GM18868 (cell line): ENCODE results near the gene CLTA.
A peak's percentile ranks its signal among the peaks of the same experiment; 100 is the strongest.
"Not testable (repeated sequence)": the region's sequence is repeated elsewhere in the genome, so short reads cannot be mapped to it uniquely, and the experiment has no call there.

ENCODE experiments used
- ATAC-seq: cut with Tn5 transposase; IDR thresholded peaks from one replicate; pipeline ENCODE4 v1.9.1; 2021; ENCODE audit warnings: mild to moderate bottlenecking, moderate library complexity; ENCODE audit not compliant: unreplicated experiment

CLTA gene

DNA sequence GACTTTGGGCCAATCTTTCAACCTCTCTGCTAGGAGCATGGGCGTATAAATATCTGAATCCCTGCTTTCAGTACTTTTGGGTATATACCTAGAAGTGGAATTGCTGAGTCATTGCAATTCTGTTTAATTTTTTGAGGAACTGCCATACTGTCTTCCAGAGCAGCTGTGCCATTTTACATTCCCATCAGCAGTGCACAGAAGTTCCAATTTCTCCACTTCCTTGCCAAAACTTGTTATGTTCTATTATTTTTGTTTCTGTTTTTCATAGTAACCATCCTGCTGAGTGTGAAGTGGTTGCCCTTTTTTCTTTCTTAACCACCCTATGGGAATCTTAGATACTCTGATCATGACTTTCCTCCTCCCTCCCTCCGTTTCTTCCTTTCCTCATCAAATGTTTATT, 32.6 kb upstream of the CLTA start:
- ATAC-seq, result no peak

DNA sequence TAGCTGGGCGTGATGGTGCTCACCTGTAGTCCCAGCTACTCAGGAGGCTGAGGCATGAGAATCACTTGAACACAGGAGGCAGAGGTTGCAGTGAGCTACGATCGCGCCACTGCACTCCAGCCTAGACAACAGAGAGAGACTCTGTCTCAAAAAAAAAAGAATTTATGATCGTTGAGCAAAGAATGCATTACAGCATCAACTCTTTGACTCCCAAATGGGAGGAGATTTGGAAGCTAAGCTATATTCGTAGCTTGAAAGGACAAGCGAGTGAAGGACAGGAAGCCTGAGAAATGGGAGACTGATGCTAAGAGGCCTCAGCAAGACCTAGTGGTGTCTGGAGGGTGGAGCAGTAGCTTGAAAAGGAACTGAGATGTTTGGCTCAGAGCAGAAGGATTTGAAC, 31.8 kb upstream of the CLTA start:
- no peak for ATAC-seq

DNA sequence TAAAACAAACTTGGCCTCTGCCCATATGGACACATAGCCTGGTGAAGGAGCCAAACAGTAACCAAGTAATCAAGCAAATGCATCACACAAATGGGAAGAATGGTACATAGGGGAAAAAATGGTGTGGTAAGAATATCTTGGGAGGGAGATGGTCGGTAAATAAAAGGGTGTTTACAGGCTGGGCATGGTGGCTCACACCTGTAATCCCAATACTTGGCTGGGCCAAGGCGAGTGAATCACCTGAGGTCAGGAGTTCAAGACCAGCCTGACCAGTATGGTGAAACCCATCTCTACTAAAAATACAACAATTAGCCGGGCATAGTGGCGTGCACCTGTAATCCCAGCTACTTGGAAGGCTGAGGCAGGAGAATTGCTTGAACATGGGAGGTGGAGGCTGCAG, 31.2 kb upstream of the CLTA start:
- ATAC-seq, result not testable (repeated sequence)

DNA sequence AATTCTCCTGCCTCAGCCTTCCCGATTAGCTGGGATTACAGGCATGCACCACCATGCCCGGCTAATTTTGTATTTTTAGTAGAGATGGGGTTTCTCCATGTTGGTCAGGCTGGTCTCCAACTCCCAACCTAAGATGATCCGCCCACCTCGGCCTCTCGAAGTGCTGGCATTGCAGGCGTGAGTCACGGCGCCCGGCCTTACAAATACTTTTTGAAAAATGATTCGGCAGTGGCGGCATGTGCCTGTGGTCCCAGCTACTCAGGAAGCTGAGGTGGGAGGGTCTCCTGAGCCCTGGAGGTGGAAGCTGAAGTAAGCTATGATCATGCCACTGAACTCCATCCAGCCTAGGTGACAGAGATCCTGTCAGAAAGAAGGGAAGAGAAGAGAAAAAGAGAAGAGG, 30.6 kb upstream of the CLTA start:
- ATAC-seq, result not testable (repeated sequence)

DNA sequence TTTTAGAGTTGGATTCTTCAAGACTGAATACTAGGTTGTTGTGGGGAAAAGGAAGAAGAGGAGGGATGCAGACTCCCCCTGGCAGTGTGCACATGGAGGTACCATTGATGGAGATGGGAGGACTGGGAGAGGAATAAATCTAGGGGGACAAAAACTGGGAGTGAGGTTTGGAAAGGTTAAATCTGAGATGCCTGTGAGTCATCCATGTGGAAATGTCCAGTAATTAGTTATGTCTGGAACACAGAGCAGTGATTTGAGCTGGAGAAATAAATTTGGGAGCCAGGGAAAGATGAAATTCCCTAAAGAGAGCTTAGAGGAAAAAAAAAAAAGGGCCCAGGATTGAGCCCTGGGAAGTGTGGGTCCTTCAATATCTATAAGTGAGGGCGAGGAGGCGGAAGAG, 29.5 kb upstream of the CLTA start:
- ATAC-seq, result no peak

DNA sequence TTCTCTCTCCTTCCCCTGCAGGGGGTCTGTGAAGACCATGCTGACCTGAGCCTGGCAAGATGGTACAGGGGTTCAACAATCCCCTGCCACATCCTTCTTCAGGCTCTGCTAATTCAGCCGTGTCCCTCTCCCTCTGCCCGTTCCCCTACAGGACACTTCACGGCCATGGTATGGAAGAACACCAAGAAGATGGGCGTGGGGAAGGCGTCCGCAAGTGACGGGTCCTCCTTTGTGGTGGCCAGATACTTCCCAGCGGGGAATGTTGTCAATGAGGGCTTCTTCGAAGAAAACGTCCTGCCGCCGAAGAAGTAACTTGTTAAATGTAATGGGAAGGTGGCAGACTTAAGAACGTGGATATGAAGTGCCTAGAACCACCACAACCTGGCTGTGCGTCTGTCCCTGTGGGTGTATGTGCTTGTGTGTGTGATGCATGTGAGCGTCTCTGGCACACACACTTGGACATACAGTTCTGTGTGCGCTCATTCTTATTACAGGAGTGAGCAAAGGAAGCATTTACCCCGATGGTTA, 28.4 kb upstream of the CLTA start:
- no peak for ATAC-seq

DNA sequence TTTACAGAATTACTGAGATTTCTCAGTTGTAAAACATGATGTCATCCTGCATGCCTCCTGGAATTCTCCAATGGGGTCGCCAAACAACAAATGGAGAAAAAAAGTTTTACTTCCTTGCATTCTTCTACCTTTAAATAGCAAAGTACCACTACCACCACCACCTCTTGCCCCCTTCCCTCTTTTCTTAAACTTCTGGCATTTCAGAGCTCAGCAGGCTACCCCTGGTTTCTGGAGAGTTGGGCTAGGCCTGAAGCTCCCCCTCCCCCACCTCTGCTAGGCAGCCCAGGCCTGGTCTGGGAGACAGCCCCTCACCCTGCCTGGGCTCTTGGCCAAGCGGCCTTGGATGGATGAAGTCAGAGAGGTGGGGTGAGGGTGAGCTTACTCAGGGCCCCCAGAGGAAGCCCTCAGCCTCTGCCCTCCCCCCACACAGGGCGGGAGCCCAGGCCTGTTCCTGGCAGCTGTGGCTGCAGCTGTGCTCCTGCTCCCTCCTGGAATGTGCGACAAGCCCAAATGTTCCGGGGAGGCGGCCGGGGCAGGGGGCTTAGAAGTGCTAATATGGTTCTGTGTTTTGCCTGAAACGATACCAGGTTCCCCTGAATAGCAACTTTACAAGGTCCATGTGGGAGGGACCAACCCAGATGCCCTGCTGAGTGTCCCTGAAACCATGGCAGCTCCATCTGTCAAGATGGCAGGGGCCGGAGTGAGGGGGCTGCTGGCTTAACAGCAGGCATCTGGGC, 27.5 kb upstream of the CLTA start:
- no peak for ATAC-seq

DNA sequence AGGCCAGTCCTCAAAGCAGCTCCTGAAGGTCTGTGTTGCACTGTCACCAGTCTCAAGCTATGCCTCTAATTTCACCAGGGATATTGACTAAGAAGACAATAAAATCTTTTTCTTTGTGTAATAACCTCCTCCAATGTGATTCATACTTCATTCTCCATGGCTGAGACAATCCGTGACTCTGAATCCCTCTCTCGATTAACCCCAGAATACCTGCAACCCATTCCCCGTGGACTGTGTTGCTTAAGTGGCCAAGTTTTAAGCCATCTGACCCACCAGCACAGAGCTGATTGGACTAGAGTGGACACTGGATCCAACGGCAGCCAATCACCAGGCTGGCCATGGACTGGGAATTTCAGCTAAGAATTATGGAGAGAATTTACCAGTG, 26.9 kb upstream of the CLTA start:
- no peak for ATAC-seq

DNA sequence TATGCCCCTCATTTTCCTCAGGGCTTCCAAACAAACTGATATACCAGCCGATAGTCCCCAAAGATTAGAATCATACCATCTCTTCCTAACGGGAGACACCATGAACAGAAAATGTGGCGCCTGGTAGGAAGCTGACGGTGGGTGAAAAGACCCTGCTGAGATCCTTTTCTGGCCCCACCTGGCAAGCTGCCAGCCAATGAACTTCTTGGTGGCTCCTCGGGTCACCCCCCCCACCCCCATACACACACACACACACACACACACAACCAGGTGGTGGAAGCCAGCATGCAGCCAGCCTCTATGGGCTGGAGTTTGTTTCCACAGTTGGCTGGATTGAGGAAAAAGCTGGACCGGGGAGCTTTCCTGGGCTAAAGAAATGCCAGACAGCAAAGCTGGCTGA, 26.3 kb upstream of the CLTA start:
- no peak for ATAC-seq

DNA sequence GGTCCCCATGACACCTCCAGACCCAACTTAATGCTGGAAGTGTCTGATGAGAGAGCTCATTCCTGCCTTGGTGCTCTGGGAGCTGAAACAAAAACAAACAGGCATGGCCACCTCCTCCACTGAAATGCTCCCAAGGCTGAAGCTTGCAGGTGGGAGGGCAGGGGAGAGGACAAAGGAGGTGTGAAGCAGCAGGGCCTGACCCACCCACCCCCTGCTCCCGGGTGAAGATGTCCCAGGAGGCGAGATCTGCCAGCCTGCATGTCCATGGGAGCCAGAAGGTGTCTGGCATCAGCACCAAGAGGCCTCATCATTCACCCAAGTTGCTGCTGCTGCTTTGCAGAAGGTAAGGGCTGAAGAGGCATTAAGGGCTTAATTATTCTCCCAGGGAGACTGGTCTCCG, 25.7 kb upstream of the CLTA start:
- ATAC-seq, result no peak

DNA sequence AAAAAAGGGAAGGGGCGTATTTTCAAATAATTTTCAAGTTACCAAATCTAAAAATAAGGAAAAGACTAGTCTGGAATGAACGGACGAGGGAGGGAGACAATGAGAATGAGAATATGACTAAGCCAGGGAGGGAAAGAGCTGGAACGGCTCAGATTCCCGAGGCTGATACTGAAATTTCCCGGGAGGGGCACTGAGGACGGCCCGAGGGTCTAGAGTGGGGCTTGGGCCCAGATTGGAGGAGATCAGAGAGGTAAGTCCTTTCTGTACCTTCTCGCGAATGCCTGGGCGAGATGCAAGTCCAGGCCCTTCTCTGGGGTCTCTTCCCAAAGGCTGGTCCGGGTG, 24.9 kb upstream of the CLTA start:
- no peak for ATAC-seq

DNA sequence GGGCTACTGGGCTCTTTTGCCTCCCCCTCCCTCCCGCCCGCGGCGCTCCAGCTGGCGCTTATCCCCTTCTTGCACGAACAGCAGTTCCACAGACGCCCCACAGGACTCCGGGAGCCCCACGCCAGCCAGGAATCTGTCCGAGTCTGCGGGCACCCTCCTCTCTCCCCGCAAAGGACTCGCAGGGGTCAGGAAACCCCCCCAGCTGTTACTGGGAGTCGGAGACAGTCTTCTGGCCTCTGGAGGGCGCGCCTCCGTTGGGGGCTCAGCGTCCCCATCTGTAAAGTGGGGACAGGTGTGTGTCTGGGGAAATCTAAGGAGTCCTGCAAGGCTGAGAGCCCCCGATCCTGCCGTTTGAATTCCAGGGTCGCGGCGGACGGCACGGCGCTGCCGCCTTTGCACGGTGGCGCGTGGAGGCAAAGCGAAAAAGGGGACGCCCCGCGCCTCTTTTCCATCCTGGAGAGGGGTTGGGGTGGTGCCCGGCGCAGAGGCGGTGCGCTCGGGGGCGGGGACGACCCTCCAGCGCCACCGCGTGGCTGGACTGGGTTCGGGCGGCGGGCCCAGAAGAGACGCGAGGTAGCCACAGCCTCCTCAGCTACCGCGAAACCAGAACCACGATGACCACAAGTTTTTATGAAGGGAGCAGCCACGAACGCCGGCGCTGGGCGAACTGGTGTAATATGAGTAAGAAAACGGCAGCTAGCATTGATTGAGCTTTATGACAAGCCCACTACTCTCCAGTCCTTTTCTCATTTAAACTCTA, 24.4 kb upstream of the CLTA start:
- peak; percentile 87 for ATAC-seq

DNA sequence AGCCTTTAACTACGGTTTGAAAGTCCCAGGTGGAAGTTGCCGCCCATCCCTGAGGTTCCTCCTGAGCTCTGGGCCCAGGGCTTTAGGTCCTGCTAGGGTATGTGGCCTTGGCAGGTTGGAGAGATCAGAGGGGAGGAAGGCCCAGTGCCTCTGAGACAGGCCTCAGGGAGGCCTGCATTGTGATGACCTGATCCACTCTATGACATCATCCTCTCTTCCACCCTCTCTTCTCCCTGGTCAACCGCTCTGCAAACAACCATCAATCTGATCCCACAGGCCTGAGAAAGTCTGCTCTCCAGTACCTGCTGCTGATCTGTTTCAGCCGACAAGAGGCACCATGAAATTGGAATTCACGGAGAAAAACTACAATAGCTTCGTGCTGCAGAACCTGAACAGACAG, 21.6 kb upstream of the CLTA start, which contains the start of gene CCIN:
Gene CCIN, plus strand, starts transcription at position 223 of the 400 bp plus-strand sequence. Its CDS starts 115 bp downstream, at position 338.
- ATAC-seq, result no peak

DNA sequence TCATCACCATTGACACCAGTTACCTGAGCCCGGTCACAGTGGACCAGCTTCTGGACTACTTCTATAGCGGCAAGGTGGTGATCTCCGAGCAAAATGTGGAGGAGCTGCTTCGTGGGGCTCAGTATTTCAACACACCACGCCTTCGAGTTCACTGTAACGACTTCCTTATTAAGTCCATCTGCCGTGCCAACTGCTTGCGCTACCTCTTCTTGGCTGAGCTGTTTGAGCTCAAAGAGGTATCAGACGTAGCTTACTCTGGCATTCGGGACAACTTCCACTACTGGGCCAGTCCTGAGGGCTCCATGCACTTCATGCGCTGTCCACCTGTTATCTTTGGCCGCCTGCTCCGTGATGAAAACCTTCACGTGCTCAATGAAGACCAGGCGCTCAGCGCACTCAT, 21.0 kb upstream of the CLTA start:
- ATAC-seq, result no peak

DNA sequence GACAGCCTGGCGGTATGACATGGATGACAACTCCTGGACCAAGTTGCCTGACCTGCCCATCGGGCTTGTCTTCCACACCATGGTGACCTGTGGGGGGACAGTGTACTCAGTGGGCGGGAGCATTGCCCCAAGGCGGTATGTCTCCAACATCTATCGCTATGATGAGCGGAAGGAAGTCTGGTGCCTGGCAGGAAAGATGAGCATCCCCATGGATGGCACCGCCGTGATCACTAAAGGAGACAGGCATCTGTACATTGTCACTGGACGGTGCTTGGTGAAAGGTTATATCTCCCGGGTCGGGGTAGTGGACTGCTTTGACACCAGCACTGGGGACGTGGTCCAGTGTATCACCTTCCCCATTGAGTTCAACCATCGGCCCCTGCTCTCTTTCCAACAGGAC, 20.2 kb upstream of the CLTA start:
- no peak for ATAC-seq

DNA sequence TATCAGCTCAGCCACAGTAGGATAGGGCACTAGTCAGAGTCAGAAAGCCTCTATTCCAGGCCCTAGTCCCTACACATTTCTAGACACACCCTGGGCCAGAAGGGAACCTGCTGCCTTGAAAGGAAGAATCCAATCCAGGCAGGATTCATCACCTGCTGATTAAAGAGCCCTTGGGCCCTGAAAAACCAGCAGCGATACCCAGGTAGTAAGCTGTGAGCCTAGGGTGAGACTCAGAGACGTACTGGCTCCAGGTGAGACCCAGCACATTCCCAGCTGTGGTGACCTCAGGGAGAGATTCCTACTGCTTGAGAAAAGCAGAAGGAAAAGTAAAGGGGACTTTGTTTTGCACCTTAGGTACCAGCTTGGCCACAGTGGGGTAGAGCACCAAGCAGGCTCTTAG, 16.9 kb upstream of the CLTA start:
- no peak for ATAC-seq

DNA sequence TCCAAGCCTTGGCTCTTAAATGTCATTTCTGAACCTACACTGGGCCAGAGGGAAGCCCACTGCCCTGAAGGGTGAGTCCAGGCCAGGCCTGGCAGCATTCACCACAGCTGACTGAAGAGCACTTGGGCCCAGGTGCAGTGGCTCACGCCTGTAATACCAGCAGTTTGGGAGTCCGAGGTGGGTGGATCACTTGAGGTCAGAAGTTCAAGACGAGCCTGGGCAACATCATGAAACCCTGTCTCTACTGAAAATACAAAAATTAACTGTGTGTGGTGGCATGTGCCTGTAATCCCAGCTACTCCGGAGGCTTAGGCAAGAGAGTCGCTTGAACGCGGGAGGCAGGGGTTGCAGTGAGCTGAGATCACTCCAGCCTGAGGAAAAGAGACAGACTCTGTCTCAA, 16.4 kb upstream of the CLTA start:
- no peak for ATAC-seq

DNA sequence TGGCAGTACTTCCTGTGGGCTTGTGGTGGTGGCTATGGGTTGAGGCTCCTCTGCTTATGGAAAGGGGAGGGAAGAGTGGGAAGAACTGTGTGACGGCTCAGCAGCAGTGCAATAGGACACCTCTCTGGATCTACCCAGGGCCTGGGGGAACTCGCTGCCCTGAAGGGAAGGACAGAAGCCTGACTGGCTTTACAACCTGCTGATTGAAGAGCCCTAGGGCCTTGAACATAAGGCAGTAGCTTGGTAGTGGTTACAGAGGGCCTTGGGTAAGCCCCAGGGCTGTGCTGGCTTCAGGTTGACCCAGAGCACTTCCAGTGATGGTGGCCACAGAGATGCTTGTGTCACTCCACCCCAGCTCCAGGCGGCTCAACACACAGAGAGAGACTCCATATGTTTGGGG, 16.0 kb upstream of the CLTA start:
- ATAC-seq, result no peak

DNA sequence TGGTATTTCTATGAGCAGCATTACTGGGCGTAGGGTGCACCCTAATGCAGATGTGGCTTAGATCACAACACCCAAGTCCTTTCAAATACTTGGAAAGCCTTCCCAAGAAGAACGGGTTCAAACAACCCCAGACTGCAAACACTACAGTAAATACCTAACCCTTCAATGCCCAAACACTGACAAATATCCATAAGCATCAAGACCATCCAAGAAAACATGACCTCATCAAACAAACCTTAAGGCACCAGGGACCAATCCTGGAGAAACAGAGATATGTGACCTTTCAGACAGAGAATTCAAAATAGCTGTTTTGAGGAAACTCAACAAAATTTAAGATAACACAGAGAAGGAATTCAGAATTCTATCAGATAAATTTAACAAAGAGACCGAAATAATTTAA, 15.5 kb upstream of the CLTA start:
- not testable (repeated sequence) for ATAC-seq

DNA sequence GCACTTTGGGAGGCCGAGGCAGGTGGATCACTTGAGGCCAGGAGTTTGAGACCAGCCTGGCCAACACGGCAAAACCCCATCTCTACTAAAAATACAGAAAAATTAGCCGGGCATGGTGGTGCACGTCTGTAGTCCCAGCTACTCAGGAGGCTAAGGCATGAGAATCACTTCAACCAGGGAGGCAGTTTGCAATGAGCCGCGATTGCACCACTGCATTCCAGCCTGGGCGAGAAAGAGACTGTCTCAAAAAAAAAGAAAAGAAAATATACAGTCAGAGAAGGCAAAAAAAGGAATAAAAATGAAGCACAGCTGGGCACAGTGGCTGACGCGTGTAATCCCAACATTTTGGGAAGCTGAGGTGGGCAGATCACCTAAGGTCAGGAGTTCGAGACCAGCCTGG, 14.2 kb upstream of the CLTA start:
- ATAC-seq, result not testable (repeated sequence)

DNA sequence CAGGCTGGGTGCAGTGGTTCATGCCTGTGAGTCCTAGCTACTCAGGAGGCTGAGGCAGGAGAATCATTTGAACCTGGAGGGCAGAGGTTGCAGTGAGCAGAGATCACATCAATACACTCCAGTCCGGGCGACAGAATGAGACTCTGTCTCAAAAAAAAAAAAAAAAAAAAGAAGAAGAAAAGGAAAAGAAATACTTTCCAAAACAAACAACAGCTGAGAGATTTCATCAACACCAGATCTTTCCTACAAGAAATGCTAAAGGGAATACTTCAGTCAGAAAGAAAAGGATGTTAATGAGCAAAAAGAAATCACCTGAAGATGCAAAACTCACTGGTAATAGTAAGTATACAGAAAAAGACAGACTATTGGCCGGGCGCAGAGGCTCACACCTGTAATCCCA, 13.2 kb upstream of the CLTA start:
- ATAC-seq, result no peak

DNA sequence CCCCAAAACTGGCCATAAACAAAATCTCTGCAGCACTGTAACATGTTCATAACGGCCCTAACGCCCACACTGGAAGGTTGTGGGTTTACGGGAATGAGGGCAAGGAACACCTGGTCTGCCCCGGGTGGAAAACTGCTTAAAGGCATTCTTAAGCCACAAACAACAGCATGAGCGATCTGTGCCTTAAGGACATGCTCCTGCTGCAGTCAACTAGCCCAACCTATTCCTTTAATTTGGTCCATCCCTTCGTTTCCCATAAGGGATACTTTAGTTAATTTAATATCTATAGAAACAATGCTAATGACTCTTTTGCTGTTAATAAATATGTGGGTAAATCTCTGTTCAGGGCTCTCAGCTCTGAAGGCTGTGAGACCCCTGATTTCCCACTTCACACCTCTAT, 10.5 kb upstream of the CLTA start:
- ATAC-seq, result not testable (repeated sequence)
